Left ventricle myocardium inferior (tissue), 1 donor: ENCODE data around the gene GPR17. TPM values are rescaled to one million over a fixed set of nuclear protein-coding genes. Genes with fewer than 3 reads are reported as not detected.
A peak's percentile ranks its signal among the peaks of the same experiment; 100 is the strongest.

Experiments
- DNase-seq: peaks from one replicate; pipeline ENCODE4 v3.0.0-alpha.2; 2020
- H3K27ac ChIP-seq: fragments of 200-600 bp; replicated peaks from 2 replicates; pipeline ENCODE4 v1.8.0; 2021
- H3K27me3 ChIP-seq: fragments of 200-600 bp; 2 replicates; pipeline ENCODE4 v1.8.0; 2021; ENCODE audit warnings: low read depth
- H3K36me3 ChIP-seq: fragments of 200-600 bp; 2 replicates; pipeline ENCODE4 v1.8.0; 2021
- H3K4me1 ChIP-seq: fragments of 200-600 bp; 2 replicates; pipeline ENCODE4 v1.8.0; 2021
- H3K4me3 ChIP-seq: fragments of 200-600 bp; 2 replicates; pipeline ENCODE4 v1.8.0; 2021; ENCODE audit warnings: mild to moderate bottlenecking, moderate library complexity
- H3K9me3 ChIP-seq: fragments of 200-600 bp; replicated peaks from 2 replicates; pipeline ENCODE4 v1.8.0; 2021
- CTCF ChIP-seq: fragments of 200-600 bp; IDR thresholded peaks from 2 replicates; pipeline ENCODE4 v1.8.0; 2021; ENCODE audit warnings: antibody characterized with exemption, mild to moderate bottlenecking, borderline replicate concordance
- intact Hi-C: fragments of 100-400 bp; cut with micrococcal nuclease; formaldehyde crosslinking; loops from one replicate; pipeline ENCODE4 v1.11.0; 2022
- long read RNA-seq: library from polyadenylated mRNA; unstranded; transcript quantifications from one replicate; pipeline ENCODE4 v2.0.0, GENCODE V29; 2021
- total RNA-seq: library from RNA; stranded (reverse); fragmentation: NEBNext Ultra II Directional; extraction: Animal tissue kit (Norgen Biotek cat#: 25700); gene quantifications from one replicate; pipeline ENCODE4 v1.2.1, GENCODE V29; 2021
- donor health status: DM: no; HTN: yes; CAD: no; lungs with severe emphysema.

The GPR17 gene
- total RNA-seq, result 0.16 TPM
- long read RNA-seq, partial matches to known transcripts, result 0 of 2 reads
- long read RNA-seq, other reads (novel, unspliced or antisense), result 1 of 2 reads

- H3K36me3 ChIP-seq, result peaks cover 44% of the 10 kb centered on the region
- no peak for DNase-seq
- no peak for TF ChIP-seq CTCF
- peaks cover 98% of the 10 kb centered on the region for H3K4me1 ChIP-seq
- no peaks in the 10 kb centered on the region for H3K9me3 ChIP-seq
- no peaks in the 10 kb centered on the region for H3K27me3 ChIP-seq
- H3K4me3 ChIP-seq, result peak within 1 kb of the TSS; percentile 24
- intact Hi-C loops, result no loop called here
- peak within 1 kb of the TSS; percentile 94 for H3K27ac ChIP-seq
These were observed at the start of gene GPR17 for GRCh38 chr2:127645395-127646291. Gene GPR17, plus strand, starts transcription at chr2:127646153. Its CDS starts 4,583 bp downstream, at chr2:127650736.

- no peak for TF ChIP-seq CTCF
- Histone ChIP-seq H3K4me1 (peaks cover 3% of the 10 kb centered on the region), H3K27ac (no peak overlapping the region), H3K36me3 (no peaks in the 10 kb centered on the region), H3K4me3 (no peak overlapping the region), H3K27me3 (no peaks in the 10 kb centered on the region), H3K9me3 (no peaks in the 10 kb centered on the region)
- intact Hi-C loops, result no loop called here
- DNase-seq, result no peak
These were observed 49.5 kb upstream of the GPR17 start for GRCh38 chr2:127596311-127597045.

GRCh38 chr2:127597046-127597983 is 48.6 kb upstream of the GPR17 start:
- peaks cover 5% of the 10 kb centered on the region for H3K9me3 ChIP-seq
- H3K4me3 ChIP-seq, result no peak overlapping the region
- H3K27ac ChIP-seq, result no peak overlapping the region
- DNase-seq, result no peak
- no peak for TF ChIP-seq CTCF
- no peaks in the 10 kb centered on the region for H3K4me1 ChIP-seq
- no peaks in the 10 kb centered on the region for H3K27me3 ChIP-seq
- no peaks in the 10 kb centered on the region for H3K36me3 ChIP-seq
- intact Hi-C loops, result no loop called here

- no peak for TF ChIP-seq CTCF
- Histone ChIP-seq H3K4me1 (no peaks in the 10 kb centered on the region), H3K27me3 (no peaks in the 10 kb centered on the region), H3K4me3 (no peak overlapping the region), H3K36me3 (no peaks in the 10 kb centered on the region), H3K27ac (no peak overlapping the region), H3K9me3 (peaks cover 10% of the 10 kb centered on the region)
- DNase-seq, result no peak
- intact Hi-C loops, result no loop called here
These were observed 48.0 kb upstream of the GPR17 start for GRCh38 chr2:127597984-127598380.

- H3K27ac ChIP-seq, result no peak overlapping the region
- H3K9me3 ChIP-seq, result peaks cover 17% of the 10 kb centered on the region
- no peak overlapping the region for H3K4me3 ChIP-seq
- no peaks in the 10 kb centered on the region for H3K36me3 ChIP-seq
- no peaks in the 10 kb centered on the region for H3K4me1 ChIP-seq
- intact Hi-C loops, result no loop called here
- no peaks in the 10 kb centered on the region for H3K27me3 ChIP-seq
- no peak for DNase-seq
- no peak for TF ChIP-seq CTCF
These were observed 47.2 kb upstream of the GPR17 start for GRCh38 chr2:127598711-127599110.
